ENCODE measurements around the gene ZMIZ1. TPM values are rescaled to one million over a fixed set of nuclear protein-coding genes. Genes with fewer than 3 reads are reported as not detected.

Gene ZMIZ1
- polyA plus RNA-seq, 6 donors from 2014 or later = 0.11 to 2.9 (median 1.5) TPM

DNA sequence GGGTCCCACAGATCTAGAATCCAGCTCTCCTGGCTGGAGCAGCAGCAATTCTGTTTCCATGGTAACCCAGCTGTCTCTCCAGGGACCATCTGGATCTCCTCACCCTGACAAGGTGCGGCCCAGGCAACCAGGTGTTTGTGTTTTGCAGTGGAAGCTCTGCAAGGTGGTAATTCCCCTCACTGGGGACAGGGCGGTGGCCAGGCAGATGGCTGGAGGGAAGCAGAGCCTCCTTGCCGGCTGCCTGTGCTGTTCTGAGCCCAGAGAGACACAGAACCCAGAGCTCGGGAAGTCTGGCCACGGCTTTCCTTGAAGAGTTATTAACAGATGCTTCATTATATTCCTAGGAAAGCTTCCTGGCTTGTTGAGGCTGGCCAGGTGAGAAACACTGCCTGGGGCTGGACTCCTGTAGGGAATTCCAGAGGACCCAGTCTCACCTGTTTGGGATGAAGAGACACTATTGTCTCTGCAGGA lies 160.3 kb downstream of the ZMIZ1 start:
- Mint-ChIP-seq H3K4me3 (peak overlapping the region in 1 of 8 donors; percentile 29), H3K27ac (peak overlapping the region in 1 of 6 donors; percentile 12), H3K27me3 (peaks cover 0 to 7% (median 4%) of the 10 kb centered on the region in 3 donors), H3K36me3 (no peaks in the 10 kb centered on the region), H3K9me3 (no peaks in the 10 kb centered on the region), H3K4me1 (peaks cover 9 to 23% (median 19%) of the 10 kb centered on the region in 3 donors)
- peak; percentile 34 to 41 for ATAC-seq (ENCODE audit: low read depth in 2 of 2)
- DNase-seq = no peak

DNA sequence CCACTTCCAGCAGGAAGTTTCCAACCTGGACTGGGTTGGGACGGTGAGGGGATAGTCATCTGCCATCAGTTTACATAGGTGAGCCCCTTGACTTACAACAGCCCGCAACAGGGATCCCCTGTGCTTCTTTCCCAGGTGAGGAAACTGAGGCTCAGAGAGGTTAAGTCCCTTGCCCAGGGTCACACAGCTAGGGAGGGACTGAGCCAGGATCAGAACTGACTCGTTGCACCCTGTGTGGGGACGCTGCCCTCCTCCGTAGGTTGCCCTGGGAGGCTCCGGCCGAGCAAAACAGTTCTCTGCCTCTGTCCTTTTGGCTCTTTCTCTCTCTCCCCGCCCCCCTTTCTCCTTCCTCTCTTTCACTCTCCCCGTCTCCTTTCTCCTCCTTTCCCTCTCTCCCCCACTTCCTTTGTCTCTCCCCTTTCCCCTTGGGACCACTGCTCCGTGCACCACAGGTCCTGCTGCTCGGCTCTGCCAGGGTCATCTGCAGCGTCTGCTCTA lies 161.1 kb downstream of the ZMIZ1 start:
- DNase-seq (no peak), ATAC-seq (ENCODE audit: low read depth in 2 of 2) (no peak)
- H3K9me3 Mint-ChIP-seq = no peaks in the 10 kb centered on the region
- peak overlapping the region in 5 of 8 donors; percentile 32 to 86 (median 62) for H3K4me3 Mint-ChIP-seq
- H3K36me3 Mint-ChIP-seq = no peaks in the 10 kb centered on the region
- H3K27ac Mint-ChIP-seq = peak overlapping the region in 4 of 6 donors; percentile 42 to 68 (median 62)
- H3K4me1 Mint-ChIP-seq = peaks cover 9 to 23% (median 19%) of the 10 kb centered on the region in 3 donors
- H3K27me3 Mint-ChIP-seq = peaks cover 0 to 4% (median 1%) of the 10 kb centered on the region in 3 donors

DNA sequence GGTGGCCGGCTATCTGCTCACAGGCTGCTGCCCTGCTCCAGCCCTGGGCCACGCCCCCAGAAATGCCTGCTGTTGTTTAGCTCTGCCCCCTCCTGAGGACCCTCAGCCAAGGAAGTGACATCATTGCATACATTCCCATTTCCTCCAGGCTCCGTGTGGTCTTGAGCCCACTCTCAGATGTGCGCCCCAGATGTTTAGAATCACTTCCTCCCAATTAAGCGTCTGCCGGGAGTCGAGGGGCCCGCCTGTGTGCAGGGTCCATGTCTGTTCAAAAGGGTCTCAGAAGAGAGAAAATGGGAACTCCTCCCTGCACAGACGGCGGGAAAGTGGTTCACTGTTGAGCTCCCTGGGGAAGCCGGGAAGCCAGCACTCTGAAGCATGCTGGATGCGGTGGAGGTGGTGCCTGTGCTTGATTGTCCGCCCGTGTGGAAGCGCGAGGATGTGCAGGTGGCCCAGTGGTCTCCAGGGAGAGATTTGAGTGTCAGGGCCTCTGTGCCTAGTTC lies 161.6 kb downstream of the ZMIZ1 start:
- peak overlapping the region in 5 of 6 donors; percentile 42 to 92 (median 57) for H3K27ac Mint-ChIP-seq
- H3K36me3 Mint-ChIP-seq = no peaks in the 10 kb centered on the region
- DNase-seq = no peak
- peaks cover 0 to 4% (median 0%) of the 10 kb centered on the region in 3 donors for H3K27me3 Mint-ChIP-seq
- peak overlapping the region in 4 of 8 donors; percentile 58 to 86 (median 68) for H3K4me3 Mint-ChIP-seq
- ATAC-seq (ENCODE audit: low read depth in 2 of 2) = peak; percentile 37 to 46
- H3K4me1 Mint-ChIP-seq = peaks cover 9 to 23% (median 22%) of the 10 kb centered on the region in 3 donors
- H3K9me3 Mint-ChIP-seq = no peaks in the 10 kb centered on the region

DNA sequence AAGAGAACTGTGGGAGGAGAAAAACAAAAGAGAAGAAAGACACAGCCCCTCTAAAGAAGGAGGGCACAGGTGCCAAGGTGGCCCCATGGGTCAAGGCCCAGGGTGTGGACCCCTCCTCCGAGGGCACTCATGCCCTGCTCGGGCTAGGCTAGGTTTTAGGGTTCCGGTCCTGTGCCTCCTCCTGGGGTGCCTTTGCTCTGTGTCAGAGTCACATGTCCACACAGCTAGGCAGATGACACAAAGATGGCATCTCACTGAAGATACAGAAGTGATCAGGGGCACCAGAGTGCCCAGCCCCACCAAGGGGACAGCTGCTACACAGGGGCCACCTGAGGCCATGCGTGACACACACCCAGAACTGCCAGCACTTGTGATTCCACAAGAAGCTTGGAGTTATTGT lies 162.1 kb downstream of the ZMIZ1 start:
- Mint-ChIP-seq H3K27me3 (peaks cover 0 to 4% (median 0%) of the 10 kb centered on the region in 3 donors), H3K4me3 (peak overlapping the region in 2 of 8 donors; percentile 10 to 58), H3K36me3 (no peaks in the 10 kb centered on the region), H3K4me1 (peaks cover 9 to 26% (median 23%) of the 10 kb centered on the region in 3 donors), H3K27ac (peak overlapping the region in 4 of 6 donors; percentile 42 to 92 (median 58)), H3K9me3 (no peaks in the 10 kb centered on the region)
- no peak for DNase-seq
- ATAC-seq (ENCODE audit: low read depth in 2 of 2) = peak; percentile 59 to 60

GRCh38 chr10:79231908-79232307 lies 163.1 kb downstream of the ZMIZ1 start:
- Mint-ChIP-seq H3K9me3 (no peaks in the 10 kb centered on the region), H3K4me3 (no peak overlapping the region), H3K36me3 (no peaks in the 10 kb centered on the region), H3K4me1 (peaks cover 9 to 26% (median 23%) of the 10 kb centered on the region in 3 donors), H3K27ac (peak overlapping the region in 2 of 6 donors; percentile 3 to 75), H3K27me3 (peaks cover 0 to 4% (median 0%) of the 10 kb centered on the region in 3 donors)
- no peak for ATAC-seq (ENCODE audit: low read depth in 2 of 2)
- DNase-seq = no peak

DNA sequence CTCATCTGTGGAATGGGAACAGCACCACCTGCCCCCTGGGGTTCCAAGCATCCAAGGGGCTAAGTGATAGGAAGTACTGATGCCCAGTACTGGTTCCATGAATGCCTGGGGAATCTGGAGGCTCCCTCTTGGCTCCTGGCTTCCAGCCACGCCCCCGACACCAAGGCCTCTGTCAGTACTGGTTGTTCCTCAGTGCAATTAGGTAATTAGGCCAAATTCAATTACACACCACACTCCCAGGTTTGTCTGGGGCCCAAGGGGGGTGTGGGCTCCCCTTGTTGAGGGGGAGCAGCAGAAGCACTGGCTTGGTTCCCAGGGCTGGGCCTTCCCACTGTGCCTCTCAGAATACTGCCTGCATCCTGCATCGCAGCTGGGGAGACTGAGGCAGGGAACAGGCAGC lies 164.1 kb downstream of the ZMIZ1 start:
- ATAC-seq (ENCODE audit: low read depth in 2 of 2) (no peak), DNase-seq (no peak)
- H3K4me3 Mint-ChIP-seq = no peak overlapping the region
- no peaks in the 10 kb centered on the region for H3K9me3 Mint-ChIP-seq
- H3K27me3 Mint-ChIP-seq = peaks cover 0 to 4% (median 0%) of the 10 kb centered on the region in 3 donors
- no peaks in the 10 kb centered on the region for H3K36me3 Mint-ChIP-seq
- peak overlapping the region in 1 of 6 donors; percentile 22 for H3K27ac Mint-ChIP-seq
- peaks cover 9 to 26% (median 22%) of the 10 kb centered on the region in 3 donors for H3K4me1 Mint-ChIP-seq

DNA sequence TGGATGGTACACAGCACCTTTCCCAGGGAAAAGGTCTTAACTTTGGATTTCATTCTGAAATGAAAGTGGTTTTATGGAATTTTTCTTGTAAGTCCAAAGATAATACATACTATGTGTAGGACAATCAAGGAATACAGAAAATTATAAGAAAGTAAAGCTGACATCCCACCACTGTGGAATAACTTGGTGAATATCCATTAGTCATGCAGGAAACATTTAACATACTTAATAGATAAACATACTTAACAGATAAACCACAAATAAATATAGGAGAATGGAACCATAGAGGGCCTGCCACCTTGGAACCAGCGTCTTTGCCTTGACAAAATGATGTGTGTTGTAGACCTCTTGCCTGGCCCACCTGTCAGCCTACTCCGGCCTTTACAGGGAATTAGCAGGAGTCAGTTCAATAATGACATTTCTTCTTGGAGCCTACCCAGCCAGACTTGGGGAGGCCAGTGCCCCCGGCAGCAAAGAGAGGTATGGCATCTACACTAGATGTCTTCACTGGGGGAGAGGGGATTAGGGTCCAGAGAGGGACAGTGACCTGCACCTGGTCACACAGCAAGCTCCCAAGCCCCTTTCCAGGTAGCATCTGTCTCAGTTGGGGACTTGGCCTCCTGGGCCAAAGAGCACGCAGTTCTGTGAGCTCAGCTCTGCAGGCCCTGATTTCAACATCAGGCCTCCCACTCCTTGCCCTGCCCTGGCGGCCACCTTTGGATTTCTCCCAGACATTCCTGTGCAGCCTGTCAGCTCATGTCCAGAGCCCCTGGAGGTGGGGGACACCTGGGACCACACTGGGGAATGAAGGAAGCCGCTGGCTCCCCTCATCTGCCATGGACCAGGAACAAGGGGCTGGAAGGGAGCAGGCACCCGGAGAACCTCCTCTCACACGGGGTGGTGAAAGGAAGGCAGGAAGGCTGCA lies 165.9 kb downstream of the ZMIZ1 start:
- ATAC-seq (ENCODE audit: low read depth in 2 of 2) = no peak
- Mint-ChIP-seq H3K27me3 (peaks cover 0 to 4% (median 0%) of the 10 kb centered on the region in 3 donors), H3K27ac (peak overlapping the region in 1 of 6 donors; percentile 28), H3K9me3 (no peaks in the 10 kb centered on the region), H3K4me1 (peaks cover 9 to 22% (median 20%) of the 10 kb centered on the region in 3 donors), H3K36me3 (no peaks in the 10 kb centered on the region), H3K4me3 (no peak overlapping the region)
- DNase-seq = no peak

- H3K27ac Mint-ChIP-seq = peak overlapping the region in 1 of 6 donors; percentile 47
- peaks cover under 1 to 12% (median 11%) of the 10 kb centered on the region in 3 donors for H3K4me1 Mint-ChIP-seq
- ATAC-seq (ENCODE audit: low read depth in 2 of 2) = no peak
- H3K27me3 Mint-ChIP-seq = no peaks in the 10 kb centered on the region
- H3K9me3 Mint-ChIP-seq = no peaks in the 10 kb centered on the region
- H3K36me3 Mint-ChIP-seq = no peaks in the 10 kb centered on the region
- no peak for DNase-seq
- H3K4me3 Mint-ChIP-seq = no peak overlapping the region
Measured at GRCh38 chr10:79235765-79236432, 167.1 kb downstream of the ZMIZ1 start.

GRCh38 chr10:79236433-79236765 lies 167.6 kb downstream of the ZMIZ1 start:
- peaks cover 5 to 17% (median 13%) of the 10 kb centered on the region in 3 donors for H3K4me1 Mint-ChIP-seq
- H3K36me3 Mint-ChIP-seq = no peaks in the 10 kb centered on the region
- no peaks in the 10 kb centered on the region for H3K9me3 Mint-ChIP-seq
- no peaks in the 10 kb centered on the region for H3K27me3 Mint-ChIP-seq
- DNase-seq = no peak
- ATAC-seq (ENCODE audit: low read depth in 2 of 2) = no peak
- peak overlapping the region in 1 of 6 donors; percentile 67 for H3K27ac Mint-ChIP-seq
- no peak overlapping the region for H3K4me3 Mint-ChIP-seq

- DNase-seq (no peak), ATAC-seq (ENCODE audit: low read depth in 2 of 2) (no peak)
- no peaks in the 10 kb centered on the region for H3K27me3 Mint-ChIP-seq
- peak overlapping the region in 1 of 6 donors; percentile 14 for H3K27ac Mint-ChIP-seq
- H3K9me3 Mint-ChIP-seq = no peaks in the 10 kb centered on the region
- H3K36me3 Mint-ChIP-seq = no peaks in the 10 kb centered on the region
- peaks cover 12 to 21% (median 20%) of the 10 kb centered on the region in 3 donors for H3K4me1 Mint-ChIP-seq
- peak overlapping the region in 1 of 8 donors; percentile 32 for H3K4me3 Mint-ChIP-seq
Measured at GRCh38 chr10:79237454-79238157, 168.8 kb downstream of the ZMIZ1 start.

- DNase-seq (no peak), ATAC-seq (ENCODE audit: low read depth in 2 of 2) (no peak)
- Mint-ChIP-seq H3K4me3 (peak overlapping the region in 1 of 8 donors; percentile 32), H3K36me3 (no peaks in the 10 kb centered on the region), H3K9me3 (no peaks in the 10 kb centered on the region), H3K27ac (peak overlapping the region in 1 of 6 donors; percentile 14), H3K27me3 (no peaks in the 10 kb centered on the region), H3K4me1 (peaks cover 12 to 21% (median 20%) of the 10 kb centered on the region in 3 donors)
Measured at GRCh38 chr10:79238158-79238520, 169.4 kb downstream of the ZMIZ1 start.

DNA sequence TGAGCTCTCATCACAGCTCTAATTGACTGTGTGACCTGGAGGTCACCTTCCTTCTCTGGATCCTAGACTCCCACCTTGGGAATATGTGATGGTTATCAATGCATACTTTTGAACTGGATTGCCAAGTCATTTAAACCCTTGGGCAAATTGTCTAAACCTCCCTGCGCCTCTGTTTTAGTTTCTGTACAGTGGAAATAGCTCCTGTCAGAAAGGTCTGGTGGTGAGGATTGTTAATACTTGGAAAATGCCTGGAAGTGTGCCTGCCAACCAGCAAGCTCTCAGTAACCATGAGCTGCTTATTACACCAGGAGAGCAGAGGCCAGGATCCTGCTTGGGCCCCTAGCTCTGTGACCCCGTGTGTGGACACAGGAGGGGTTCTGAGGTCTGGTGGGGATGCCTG lies 169.8 kb downstream of the ZMIZ1 start:
- Mint-ChIP-seq H3K27ac (no peak overlapping the region), H3K4me3 (peak overlapping the region in 1 of 8 donors; percentile 32), H3K9me3 (no peaks in the 10 kb centered on the region), H3K27me3 (no peaks in the 10 kb centered on the region), H3K36me3 (no peaks in the 10 kb centered on the region), H3K4me1 (peaks cover 12 to 21% (median 20%) of the 10 kb centered on the region in 3 donors)
- DNase-seq = no peak
- ATAC-seq (ENCODE audit: low read depth in 2 of 2) = no peak
